Vagina (tissue), 2 donors: Measurements from ENCODE around the gene ABTB2.
"Not testable (repeated sequence)": the region's sequence is repeated elsewhere in the genome, so short reads cannot be mapped to it uniquely, and the experiment has no call there.

ENCODE experiments used
- POLR2A ChIP-seq, 2 donors: fragments of 450-650 bp; IDR thresholded peaks; one replicate each; pipeline ENCODE4 v1.6.1; 2017; ENCODE audit warnings: antibody characterized with exemption in 2 of 2, mild to moderate bottlenecking in 2 of 2, moderate library complexity in 2 of 2
- POLR2AphosphoS5 ChIP-seq, 2 donors: sonication (generic); formaldehyde crosslinking; IDR thresholded peaks; one replicate each; pipeline ENCODE4 v1.9.0; 2017; ENCODE audit warnings: antibody characterized with exemption in 2 of 2, mild to moderate bottlenecking in 2 of 2, low read depth in 1 of 2; ENCODE audit not compliant: insufficient read depth in 1 of 2
- TF ChIP-seq, protein P1 (sequence below), 3 experiments: fragments of 450-650 bp in 2 of 3; fragments of 200-600 bp in 1 of 3; sonication (generic) in 1 of 3; IDR thresholded peaks; one replicate each; pipeline ENCODE4 v1.5.1; 2017 to 2019; ENCODE audit warnings: antibody characterized with exemption in 3 of 3, mild to moderate bottlenecking in 2 of 3, moderate library complexity in 2 of 3

DNA sequence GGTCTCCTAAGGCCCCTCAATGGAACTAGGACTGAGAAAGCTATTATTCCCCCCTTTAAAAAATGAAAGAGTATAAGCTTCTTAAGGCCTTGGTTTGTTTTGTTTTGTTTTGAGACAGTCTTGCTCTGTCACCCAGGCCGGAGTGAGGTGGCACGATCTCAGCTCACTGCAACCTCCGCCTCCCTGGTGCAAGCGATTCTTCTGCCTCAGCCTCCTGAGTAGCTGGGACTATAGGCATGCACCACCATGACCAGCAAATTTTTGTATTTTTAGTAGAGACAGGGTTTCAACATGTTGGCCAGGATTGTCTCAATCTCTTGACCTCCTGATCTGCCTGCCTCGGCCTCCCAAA, 177.0 kb downstream of the ABTB2 start:
- TF ChIP-seq, protein P1, sequence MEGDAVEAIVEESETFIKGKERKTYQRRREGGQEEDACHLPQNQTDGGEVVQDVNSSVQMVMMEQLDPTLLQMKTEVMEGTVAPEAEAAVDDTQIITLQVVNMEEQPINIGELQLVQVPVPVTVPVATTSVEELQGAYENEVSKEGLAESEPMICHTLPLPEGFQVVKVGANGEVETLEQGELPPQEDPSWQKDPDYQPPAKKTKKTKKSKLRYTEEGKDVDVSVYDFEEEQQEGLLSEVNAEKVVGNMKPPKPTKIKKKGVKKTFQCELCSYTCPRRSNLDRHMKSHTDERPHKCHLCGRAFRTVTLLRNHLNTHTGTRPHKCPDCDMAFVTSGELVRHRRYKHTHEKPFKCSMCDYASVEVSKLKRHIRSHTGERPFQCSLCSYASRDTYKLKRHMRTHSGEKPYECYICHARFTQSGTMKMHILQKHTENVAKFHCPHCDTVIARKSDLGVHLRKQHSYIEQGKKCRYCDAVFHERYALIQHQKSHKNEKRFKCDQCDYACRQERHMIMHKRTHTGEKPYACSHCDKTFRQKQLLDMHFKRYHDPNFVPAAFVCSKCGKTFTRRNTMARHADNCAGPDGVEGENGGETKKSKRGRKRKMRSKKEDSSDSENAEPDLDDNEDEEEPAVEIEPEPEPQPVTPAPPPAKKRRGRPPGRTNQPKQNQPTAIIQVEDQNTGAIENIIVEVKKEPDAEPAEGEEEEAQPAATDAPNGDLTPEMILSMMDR (IDR thresholded peaks at IDR 0.05), result not testable (repeated sequence)
- TF ChIP-seq POLR2A (IDR thresholded peaks at IDR 0.05); POLR2AphosphoS5 (IDR thresholded peaks at IDR 0.05; ENCODE audit: insufficient read depth in 1 of 2, low read depth in 1 of 2): not testable (repeated sequence)
